ENCODE data around the gene TAF15. TPM values are rescaled to one million over a fixed set of nuclear protein-coding genes. Genes with fewer than 3 reads are reported as not detected.

Gene TAF15
- total RNA-seq, 1 experiment from 2014 or later = 48.8 TPM

- DNase-seq (ENCODE audit: extremely low read depth, low read depth) = no peak
These were observed 58.3 kb downstream of the TAF15 start for GRCh38 chr17:35867574-35867973.

DNA sequence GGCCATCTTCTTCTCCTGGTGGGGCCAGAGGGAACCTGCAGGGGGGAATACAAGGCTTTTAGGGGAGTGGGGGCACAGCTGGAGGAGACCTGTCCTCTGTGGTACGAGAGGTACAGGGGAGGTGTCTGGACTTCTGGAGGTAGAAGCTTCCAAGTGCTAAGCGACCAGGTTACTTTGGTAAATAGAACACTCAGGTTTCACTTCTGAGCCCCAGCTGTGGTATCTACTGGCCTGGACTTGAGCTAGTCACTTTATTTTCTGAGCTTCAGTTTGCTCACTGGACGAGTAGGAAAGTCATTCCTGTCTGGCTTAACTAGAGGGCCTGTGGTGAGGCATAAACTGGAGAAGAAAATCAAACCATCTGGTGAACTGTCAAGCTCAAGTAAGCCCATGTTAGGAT lies 59.5 kb downstream of the TAF15 start, which contains the start of gene HEATR9:
Gene HEATR9 (minus strand): TSS at position 155 of the 400 bp plus-strand sequence. CDS start 149 bp downstream, at position 6.
- no peak for DNase-seq (ENCODE audit: extremely low read depth, low read depth)

DNA sequence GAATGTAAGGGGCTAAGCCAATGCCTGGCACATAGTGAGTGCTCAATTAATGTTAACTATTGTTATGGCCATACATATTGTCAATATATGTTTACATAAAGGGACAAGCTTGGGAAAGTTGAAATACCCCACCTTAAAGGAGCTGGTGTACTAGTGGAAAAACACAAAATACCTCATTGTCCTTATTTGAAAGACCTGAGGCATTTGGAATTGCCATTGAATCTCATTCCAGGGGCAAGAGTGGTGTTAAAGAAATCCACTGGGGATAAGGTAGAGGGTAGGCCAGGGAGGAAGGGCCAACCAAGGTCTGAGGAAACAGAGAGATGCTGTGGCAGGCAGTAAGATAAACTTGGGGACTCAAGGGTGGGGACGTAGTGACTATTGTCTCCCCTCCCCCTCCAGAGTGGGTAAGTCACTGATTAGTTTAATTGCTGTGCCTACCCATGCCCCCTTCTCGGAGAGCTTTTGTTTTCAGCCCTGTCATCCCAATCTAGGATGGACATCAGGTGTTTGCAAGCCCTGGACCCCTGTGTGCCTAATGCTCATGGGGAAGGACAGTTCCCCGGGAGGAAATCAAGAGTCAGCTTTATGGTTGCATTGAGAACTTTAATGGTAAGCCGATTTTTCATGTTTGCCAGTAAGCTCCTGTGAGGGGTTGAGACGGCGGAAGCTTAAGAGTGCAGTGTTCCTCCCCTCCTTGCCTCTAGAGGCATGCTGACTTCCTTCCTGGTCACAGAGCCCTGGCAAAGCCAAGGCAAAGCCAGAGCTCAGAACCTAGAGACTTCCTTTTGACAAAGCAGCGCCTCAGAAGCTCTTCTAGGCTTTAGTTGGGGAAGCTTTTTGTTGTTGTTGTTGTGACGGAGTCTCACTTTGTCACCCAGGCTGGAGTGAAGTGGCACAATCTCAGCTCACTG lies 61.9 kb downstream of the TAF15 start:
- DNase-seq (ENCODE audit: extremely low read depth, low read depth) = no peak

DNA sequence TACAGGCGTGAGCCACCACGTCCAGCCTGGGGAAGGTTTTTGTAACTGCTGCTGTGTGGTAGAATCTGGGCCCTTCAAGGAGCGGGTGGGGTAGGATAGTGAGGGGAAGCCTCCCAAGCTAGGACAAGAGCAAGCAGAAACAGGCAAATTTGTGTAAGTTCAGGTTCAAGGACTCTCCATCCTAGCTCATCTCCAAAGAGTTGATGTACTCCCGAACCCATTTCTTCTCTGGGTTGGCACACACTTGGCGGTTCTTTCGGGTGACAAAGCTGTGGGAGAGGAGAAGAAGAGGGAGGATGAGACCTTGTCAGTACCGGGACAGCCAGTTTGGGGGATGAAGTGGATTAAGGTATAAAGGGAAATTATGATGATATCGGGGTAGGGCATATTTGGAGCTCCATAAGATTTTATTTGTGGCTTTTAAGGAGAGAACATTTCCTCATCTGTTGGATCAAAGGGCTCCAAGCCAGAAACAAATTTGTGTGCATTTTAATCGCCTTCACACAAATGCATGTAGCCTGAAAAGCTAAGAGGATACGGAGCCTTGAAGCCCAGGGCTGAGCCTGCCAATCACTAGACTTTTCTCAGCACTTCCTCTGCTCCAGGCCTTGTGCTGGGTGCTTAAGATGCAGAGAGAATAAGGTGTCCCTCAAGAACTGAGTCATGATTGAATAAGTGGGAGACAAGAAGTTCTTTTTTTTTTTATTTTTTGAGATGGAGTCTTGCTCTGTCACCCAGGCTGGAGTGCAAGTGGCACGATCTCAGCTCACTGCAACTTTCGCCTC lies 63.1 kb downstream of the TAF15 start:
- no peak for DNase-seq (ENCODE audit: extremely low read depth, low read depth)

- no peak for DNase-seq (ENCODE audit: extremely low read depth, low read depth)
These were observed 66.0 kb downstream of the TAF15 start for GRCh38 chr17:35875072-35875799.

GRCh38 chr17:35875800-35876139 lies 66.5 kb downstream of the TAF15 start:
- no peak for DNase-seq (ENCODE audit: extremely low read depth, low read depth)

- DNase-seq (ENCODE audit: extremely low read depth, low read depth) = no peak
These were observed 67.2 kb downstream of the TAF15 start for GRCh38 chr17:35876534-35876933.

DNA sequence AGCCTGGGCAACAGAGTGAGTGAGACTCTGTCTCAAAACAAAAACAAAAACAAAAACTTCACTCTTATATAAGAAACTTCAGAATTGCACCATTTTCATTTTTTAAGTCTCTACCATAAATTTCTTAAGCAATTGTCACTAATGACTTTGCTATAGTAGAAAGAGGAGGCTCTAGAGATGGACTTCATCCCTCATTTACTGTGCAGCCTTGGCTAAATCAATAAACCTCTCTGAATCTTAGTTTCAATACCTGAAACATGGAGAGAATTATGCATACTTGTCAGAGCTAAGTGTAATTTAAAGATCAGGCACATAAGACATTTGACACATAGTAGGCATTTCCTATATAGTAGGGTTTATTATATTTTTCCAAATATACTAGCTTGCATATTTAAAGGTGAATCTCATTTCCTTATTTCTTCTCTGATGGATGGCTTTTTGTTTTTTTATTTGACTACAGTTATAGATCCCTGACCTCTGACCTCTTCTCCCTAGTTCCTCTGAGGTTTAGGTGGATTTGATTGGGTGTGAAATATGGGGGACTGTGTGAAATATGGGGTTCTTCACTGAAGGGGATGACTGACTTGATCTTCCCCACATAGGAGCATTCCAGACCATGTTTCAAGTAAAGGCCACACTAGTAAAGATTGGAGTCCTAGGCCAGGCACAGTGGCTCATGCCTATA lies 68.2 kb downstream of the TAF15 start:
- DNase-seq (ENCODE audit: extremely low read depth, low read depth) = no peak

DNA sequence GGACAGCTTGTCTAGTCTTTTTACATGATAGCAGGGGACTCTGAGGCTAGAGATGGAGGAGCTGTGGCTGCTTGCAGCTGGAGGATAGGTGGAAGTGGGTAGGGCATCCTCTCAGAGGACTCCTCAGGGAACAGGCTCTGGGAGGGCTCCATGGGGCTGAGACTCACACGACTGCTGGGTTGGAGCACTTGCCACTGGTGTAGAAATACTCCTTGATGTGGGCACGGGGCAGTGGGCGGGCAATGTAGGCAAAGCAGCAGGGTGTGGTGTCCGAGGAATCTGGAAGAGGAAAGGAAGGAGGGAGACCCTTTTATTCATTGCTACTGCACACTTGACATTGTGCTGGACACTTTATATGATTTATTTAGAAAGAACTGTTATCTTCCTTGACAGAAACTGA lies 69.1 kb downstream of the TAF15 start:
- DNase-seq (ENCODE audit: extremely low read depth, low read depth) = no peak

GRCh38 chr17:35879773-35880654 lies 70.7 kb downstream of the TAF15 start, which contains the start of gene CCL5:
Gene CCL5 (minus strand): TSS chr17:35880360.
- no peak for DNase-seq (ENCODE audit: extremely low read depth, low read depth)

DNA sequence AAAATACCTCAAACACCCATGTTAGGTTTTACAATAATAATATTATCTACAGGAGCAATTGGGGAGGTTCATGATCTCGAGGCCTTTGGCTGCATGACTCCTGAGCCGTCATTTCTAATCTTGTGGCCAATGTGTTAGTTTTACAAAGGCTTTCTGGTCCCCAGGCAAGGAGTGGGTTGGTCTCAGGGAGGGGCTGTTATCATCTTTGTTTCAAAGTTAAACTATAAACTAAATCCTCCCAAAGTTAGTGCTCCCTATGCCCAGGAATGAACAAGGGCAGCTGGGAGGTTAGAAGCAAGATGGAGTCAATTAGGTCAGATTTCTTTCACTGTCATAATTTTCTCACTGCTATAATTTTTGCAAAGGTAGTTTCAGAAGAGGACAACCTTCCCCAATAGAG lies 80.0 kb downstream of the TAF15 start:
- DNase-seq (ENCODE audit: extremely low read depth, low read depth) = no peak

DNA sequence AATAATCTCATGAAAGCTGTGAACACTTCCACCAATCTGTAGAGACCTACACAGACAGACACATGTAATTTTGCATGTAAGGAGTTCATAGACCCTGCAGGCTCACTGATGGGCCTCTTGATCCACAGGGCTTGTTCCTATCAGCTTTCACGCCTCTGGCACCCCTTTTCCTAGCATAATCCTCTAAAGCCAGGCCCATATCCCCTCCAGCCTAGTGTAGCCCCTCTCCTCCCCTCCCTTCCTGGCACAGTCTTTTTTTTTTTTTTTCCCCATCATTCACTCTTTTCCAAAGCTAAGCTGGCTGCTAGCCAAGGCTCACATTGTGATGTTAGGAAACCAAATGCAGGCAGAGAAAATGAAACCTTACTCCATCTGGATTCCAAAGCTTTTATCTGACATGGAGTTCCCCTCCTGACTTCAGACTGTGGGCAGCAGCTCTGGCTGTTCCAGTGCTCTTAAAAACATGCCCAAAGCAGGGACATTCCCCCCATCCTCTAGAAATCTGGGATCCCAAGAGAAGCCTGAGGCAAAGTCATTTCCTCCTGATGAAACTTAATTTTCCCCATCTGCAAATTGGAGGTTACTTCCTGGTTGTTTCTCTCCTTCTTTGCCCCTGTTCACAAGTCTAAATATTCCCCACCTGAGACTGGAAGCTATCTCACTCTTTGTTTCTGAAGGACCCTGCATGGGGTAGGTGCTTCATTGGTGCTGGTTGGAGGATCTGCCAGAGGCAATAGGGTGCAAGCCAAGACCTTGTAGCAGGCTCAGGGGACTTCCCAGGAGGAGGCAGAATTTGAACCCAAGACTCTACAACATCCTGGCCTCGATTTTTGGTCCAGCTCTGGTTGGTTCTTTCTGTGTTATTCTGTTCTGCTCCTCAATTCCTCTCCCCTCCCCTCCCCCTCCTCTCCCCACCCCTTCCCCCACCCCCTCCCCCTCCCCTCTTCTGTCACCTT lies 80.8 kb downstream of the TAF15 start:
- DNase-seq (ENCODE audit: extremely low read depth, low read depth) = no peak

DNA sequence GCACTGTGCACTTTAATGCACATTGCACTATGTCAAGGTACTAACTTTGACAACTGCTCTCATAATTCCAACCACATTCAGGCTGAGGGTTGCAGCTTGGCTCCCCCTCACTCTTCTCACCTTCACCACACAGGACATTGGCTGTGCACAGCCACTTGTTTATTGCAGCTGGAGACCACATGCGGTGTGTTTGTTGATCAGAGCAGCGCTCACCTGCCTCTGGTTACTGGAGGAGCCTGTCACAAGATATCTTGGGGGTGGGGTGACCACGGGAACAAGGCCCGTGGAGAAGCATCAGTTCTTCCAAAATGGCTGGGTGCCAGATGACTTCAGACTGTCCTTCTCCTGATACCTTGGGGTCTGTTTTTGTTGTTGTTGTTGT lies 81.5 kb downstream of the TAF15 start:
- no peak for DNase-seq (ENCODE audit: extremely low read depth, low read depth)

DNA sequence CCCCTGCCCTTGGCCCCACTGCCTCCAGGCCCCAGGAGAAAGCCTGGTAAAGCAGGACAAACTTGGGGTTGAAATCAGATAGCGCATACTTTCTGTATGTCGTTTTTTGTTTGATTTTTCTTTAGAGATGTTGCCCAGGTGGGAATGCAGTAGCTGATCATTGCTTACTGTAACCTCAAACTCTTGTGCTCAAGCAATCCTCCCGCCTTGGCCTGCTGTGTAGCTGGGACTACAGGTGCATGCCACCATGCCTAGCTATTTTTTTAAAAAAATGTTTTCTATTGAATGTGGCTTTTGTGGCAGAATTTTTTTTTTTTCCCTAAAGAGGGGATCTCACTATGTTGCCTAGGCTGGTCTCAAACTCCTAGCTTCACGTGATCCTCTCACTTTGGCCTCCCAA lies 82.0 kb downstream of the TAF15 start:
- DNase-seq (ENCODE audit: extremely low read depth, low read depth) = no peak

DNA sequence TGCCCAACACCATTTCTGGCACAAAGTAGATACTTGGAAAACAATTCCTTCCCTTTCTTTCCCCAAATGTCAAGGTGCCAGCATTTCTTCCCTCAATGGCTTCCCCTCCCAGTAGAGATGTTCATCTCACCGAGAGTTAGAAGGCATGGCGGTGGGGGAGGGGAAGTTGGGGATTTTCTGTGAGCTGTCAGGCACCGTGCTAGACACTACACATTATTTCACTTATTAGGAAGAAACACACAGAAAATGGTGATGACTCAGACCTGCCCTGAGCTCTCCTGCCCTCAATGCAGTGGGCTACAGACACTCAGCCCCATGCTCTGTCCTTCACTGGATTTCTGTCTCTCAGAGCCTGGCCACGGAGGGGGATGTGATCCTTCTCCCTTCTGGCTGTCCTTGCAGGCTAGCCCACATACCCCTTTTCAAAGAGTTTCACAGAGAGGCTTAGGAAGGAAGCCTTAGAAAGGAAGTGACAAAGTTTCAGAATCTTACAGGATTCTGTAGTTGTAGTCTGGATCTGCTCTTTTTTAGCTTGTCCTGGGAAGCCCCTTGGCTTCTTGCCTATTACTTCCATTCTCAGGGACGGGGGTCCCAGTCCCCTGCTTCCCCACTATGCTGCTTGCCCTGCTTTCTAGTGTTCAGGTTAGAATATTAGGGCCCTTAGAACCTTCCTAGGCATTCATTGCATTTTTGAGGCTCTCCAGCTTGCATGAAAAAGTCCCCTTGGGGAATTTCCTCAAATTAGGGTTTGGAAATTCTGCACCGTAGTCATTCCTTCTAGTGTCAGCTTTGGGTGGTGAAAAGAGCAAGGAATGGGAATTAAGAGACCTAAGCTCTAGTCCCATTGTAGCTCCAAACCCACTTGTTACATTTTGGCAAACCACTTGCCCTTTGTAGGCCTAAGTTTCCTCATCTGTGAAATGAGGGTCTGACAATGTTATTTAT lies 83.1 kb downstream of the TAF15 start:
- DNase-seq (ENCODE audit: extremely low read depth, low read depth) = no peak

DNA sequence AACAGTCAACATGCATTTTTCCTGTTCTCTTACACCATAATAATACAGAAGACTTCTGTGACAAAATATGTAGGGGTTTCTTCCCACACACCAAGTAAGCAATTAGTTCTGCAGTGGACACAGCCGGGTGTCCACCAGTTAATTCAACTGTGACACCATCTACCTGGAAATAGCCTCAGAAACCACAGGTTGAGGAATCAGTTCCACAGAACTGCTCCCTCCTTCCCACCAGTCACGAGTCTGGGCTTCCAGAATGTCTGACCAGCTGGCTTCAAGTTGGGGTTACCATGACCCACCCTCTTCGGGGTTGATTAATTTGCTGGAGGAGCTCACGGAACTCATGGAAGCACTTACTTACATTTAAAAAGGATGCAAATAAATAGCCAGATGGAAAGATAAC lies 84.5 kb downstream of the TAF15 start:
- no peak for DNase-seq (ENCODE audit: extremely low read depth, low read depth)

DNA sequence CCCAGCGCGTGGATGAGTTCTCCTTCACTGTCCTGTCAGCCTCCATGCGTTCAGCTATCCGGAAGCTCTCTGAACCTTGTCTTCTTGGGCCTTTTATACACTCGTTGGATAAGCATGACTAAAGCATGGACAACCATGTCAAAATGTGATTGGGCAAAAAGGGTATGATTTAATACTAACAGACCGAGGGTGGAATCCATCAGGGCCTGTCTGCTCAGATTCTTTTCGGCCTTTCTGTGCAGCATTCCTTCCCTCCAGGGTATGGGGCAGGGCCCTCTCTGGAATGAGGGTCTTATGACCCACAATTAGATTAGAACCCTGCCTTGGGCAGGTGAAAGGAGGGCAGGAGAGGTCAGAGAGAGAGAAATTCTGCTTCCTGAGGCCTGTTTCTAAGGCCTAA lies 84.9 kb downstream of the TAF15 start:
- DNase-seq (ENCODE audit: extremely low read depth, low read depth) = no peak
